Gastrocnemius medialis (tissue), 4 donors: ENCODE results near the gene BARX1. TPM values are rescaled to one million over a fixed set of nuclear protein-coding genes. Genes with fewer than 3 reads are reported as not detected.

Experiments used
- ATAC-seq, 2 donors: fragments of 150-250 bp; one replicate each; pipeline ENCODE4 v1.9.1; 2016
- DNase-seq, 2 donors: peaks; one replicate each; pipeline ENCODE4 v3.0.0-alpha.2; 2019
- H3K27ac ChIP-seq, 4 donors: fragments of 200-600 bp; sonication (generic); 1 replicate in 1 of 4; 2 replicates in 3 of 4; pipeline ENCODE4 v1.5.1; 2016 to 2018; ENCODE audit warnings: mild to moderate bottlenecking in 2 of 4, moderate library complexity in 1 of 4
- H3K27me3 ChIP-seq, 3 donors: fragments of 200-600 bp; sonication (generic) in 2 of 3; 1 replicate in 1 of 3; 2 replicates in 2 of 3; pipeline versions ENCODE4 v1.5.1 to v1.6.0; 2016 to 2019; ENCODE audit warnings: mild to moderate bottlenecking in 1 of 3, moderate library complexity in 1 of 3
- H3K36me3 ChIP-seq, 2 donors: fragments of 200-600 bp; sonication (generic) in 1 of 2; one replicate each; pipeline ENCODE4 v1.5.1; 2017 to 2018
- H3K4me1 ChIP-seq, 2 donors: fragments of 200-600 bp; sonication (generic) in 1 of 2; one replicate each; pipeline ENCODE4 v1.5.1; 2016 to 2017; ENCODE audit warnings: mild to moderate bottlenecking in 2 of 2
- H3K4me3 ChIP-seq, 4 donors: fragments of 200-600 bp; sonication (generic) in 3 of 4; 1 replicate in 1 of 4; 2 replicates in 3 of 4; pipeline ENCODE4 v1.5.1; 2016 to 2019; ENCODE audit warnings: mild to moderate bottlenecking in 2 of 4
- H3K9me3 ChIP-seq, 3 donors: fragments of 200-600 bp; sonication (generic) in 2 of 3; 1 replicate in 1 of 3; 2 replicates in 2 of 3; pipeline ENCODE4 v1.5.1; 2016 to 2019
- POLR2A ChIP-seq, 2 donors: fragments of 450-650 bp; IDR thresholded peaks; one replicate each; pipeline ENCODE4 v1.6.1; 2017; ENCODE audit warnings: antibody characterized with exemption in 2 of 2, mild to moderate bottlenecking in 2 of 2, moderate library complexity in 2 of 2
- in situ Hi-C, 4 donors: fragments of 200-750 bp; cut with MboI; loops; one replicate each; pipeline versions ENCODE4 v1.15.0 to v1.8.0; 2017; ENCODE audit warnings: low sequenced_read_pairs in 4 of 4
- intact Hi-C: fragments of 100-400 bp; cut with DNase I; formaldehyde crosslinking; loops from one replicate; pipeline ENCODE4 v1.15.1; 2023; ENCODE audit warnings: low total_unique reads
- total RNA-seq, 4 donors: library from RNA; depleted of rRNA; stranded (reverse); fragments of >200 nt; gene quantifications; one replicate each; pipeline versions ENCODE4 v1.1.0 to v1.2.3, GENCODE V29; 2016
- TF ChIP-seq, protein P1 (sequence below), 5 experiments: fragments of 450-650 bp in 3 of 5; fragments of 200-600 bp in 2 of 5; sonication (generic) in 2 of 5; IDR thresholded peaks in 4 of 5; conservative IDR thresholded peaks in 1 of 5; 1 replicate in 4 of 5; 2 replicates in 1 of 5; pipeline ENCODE4 v1.5.1; 2016 to 2019; ENCODE audit warnings: antibody characterized with exemption in 5 of 5, mild to moderate bottlenecking in 3 of 5, moderate library complexity in 3 of 5

BARX1 gene
- total RNA-seq, 4 donors from 2014 or later, result not detected

GRCh38 chr9:93903886-93904648, 51.1 kb downstream of the BARX1 start:
- H3K9me3 ChIP-seq, result no peaks in the 10 kb centered on the region
- no peaks in the 10 kb centered on the region for H3K36me3 ChIP-seq
- H3K4me3 ChIP-seq, result no peak overlapping the region
- DNase-seq (no peak), ATAC-seq (no peak)
- H3K27ac ChIP-seq, result no peak overlapping the region
- no peak for TF ChIP-seq POLR2A (IDR thresholded peaks at IDR 0.05)
- TF ChIP-seq, protein P1, sequence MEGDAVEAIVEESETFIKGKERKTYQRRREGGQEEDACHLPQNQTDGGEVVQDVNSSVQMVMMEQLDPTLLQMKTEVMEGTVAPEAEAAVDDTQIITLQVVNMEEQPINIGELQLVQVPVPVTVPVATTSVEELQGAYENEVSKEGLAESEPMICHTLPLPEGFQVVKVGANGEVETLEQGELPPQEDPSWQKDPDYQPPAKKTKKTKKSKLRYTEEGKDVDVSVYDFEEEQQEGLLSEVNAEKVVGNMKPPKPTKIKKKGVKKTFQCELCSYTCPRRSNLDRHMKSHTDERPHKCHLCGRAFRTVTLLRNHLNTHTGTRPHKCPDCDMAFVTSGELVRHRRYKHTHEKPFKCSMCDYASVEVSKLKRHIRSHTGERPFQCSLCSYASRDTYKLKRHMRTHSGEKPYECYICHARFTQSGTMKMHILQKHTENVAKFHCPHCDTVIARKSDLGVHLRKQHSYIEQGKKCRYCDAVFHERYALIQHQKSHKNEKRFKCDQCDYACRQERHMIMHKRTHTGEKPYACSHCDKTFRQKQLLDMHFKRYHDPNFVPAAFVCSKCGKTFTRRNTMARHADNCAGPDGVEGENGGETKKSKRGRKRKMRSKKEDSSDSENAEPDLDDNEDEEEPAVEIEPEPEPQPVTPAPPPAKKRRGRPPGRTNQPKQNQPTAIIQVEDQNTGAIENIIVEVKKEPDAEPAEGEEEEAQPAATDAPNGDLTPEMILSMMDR (IDR thresholded peaks at IDR 0.05 in 4 of 5, conservative IDR thresholded peaks at IDR 0.05 in 1 of 5), result no peak
- in situ Hi-C loops (no loop called here), intact Hi-C loops (no loop called here)
- H3K4me1 ChIP-seq, result no peaks in the 10 kb centered on the region
- no peaks in the 10 kb centered on the region for H3K27me3 ChIP-seq

DNA sequence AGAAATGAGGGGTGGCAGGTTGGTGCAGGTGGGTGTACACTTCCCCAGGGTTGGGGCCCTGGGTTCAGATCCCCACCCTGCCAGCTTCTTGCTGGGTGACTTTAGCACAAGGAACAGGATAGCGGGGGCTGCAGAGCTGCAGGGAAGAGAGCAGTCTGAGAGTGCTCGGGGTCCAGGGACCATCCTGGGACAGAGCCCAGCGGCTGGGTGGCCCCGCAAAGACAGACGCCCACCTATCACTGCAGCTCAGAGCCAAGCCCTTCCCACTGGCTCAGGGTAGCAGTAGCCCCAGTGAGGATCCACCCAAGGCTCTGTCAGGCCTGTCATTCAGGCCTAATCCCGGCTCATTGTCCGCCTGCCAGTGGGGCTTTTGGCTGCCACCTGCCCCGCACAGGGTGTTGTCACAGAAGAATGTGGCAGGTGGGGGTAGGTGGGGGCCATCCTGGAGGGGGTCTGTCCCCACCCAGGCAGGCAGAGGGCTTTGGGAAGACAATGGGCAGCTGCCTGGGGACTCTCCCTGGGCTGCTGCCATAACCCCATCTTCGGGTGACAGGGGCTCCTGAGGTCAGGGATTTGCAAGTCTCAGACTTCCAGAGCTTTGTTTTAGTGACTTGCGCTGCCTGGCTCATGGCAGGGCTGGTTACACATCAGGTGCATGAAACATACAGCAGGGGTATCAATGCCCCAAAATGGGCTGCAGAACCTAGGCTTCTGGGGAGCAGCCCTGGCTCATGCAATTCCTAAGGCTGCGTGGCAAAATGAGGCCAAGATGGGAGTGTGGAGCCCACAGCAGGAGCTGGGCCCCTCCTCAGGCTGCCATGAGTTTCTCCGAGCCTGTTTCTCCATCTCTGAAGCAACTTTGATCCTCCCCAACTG, 52.1 kb downstream of the BARX1 start:
- ATAC-seq (no peak), DNase-seq (peak in 1 of 2 donors; percentile 3)
- in situ Hi-C loops, result no loop called here
- Histone ChIP-seq H3K27ac (no peak overlapping the region), H3K36me3 (no peaks in the 10 kb centered on the region), H3K9me3 (no peaks in the 10 kb centered on the region), H3K4me3 (no peak overlapping the region), H3K27me3 (no peaks in the 10 kb centered on the region), H3K4me1 (no peaks in the 10 kb centered on the region)
- TF ChIP-seq POLR2A (IDR thresholded peaks at IDR 0.05), result no peak
- TF ChIP-seq, protein P1 (IDR thresholded peaks at IDR 0.05 in 4 of 5, conservative IDR thresholded peaks at IDR 0.05 in 1 of 5), result no peak
- intact Hi-C loops, result no loop called here

GRCh38 chr9:93902051-93902779, 52.9 kb downstream of the BARX1 start:
- Histone ChIP-seq H3K4me3 (no peak overlapping the region), H3K9me3 (no peaks in the 10 kb centered on the region), H3K27ac (no peak overlapping the region), H3K4me1 (no peaks in the 10 kb centered on the region), H3K27me3 (no peaks in the 10 kb centered on the region), H3K36me3 (no peaks in the 10 kb centered on the region)
- intact Hi-C loops, result no loop called here
- no peak for ATAC-seq
- peak in 1 of 2 donors; percentile 5 for DNase-seq
- TF ChIP-seq, protein P1 (IDR thresholded peaks at IDR 0.05 in 4 of 5, conservative IDR thresholded peaks at IDR 0.05 in 1 of 5), result no peak
- no peak for TF ChIP-seq POLR2A (IDR thresholded peaks at IDR 0.05)
- in situ Hi-C loops, result no loop called here

Other genes with a start within 250 kb of the BARX1 start
- 10 to 100 TPM in 2 of 4 donors, 1 to 10 TPM in 2; 4.3 to 11.4 (median 10.2) TPM for gene PTPDC1, start 129.1 kb upstream of the BARX1 start, total RNA-seq